ENCODE results near the gene MYO16.

DNA sequence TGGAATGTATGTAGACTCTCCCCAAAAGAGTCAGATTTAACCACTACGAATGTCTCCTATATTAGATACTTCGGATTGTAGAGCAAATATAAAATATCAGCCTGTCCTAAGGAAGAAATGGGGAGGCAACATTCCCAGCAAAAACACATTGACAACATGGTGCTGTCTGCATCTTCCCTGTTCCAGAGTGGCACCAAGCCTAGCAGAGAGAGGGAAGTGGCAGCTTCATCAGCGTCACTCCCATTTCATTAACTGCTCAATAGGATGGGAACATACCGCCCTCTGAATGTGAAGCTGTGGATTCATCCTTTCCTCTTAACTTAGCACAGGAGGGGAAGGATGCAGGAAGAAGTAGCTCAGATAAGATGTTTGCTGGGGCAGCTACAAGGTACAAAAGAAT is 45.4 kb downstream of the MYO16 start:
- TF ChIP-seq TAF1 (IDR thresholded peaks at IDR 0.05; ENCODE audit: low read depth, low read length): no peak
- no peak for TF ChIP-seq SPI1 (IDR thresholded peaks at IDR 0.05; ENCODE audit: low read depth, low read length)

Data from GM12891 (cell line).